GM23338 (cell line): ENCODE results near the gene BABAM1. TPM values are rescaled to one million over a fixed set of nuclear protein-coding genes. Genes with fewer than 3 reads are reported as not detected.

Experiments used
- ATAC-seq: fragments of 200-7000 bp; cut with Tn5 transposase; 3 replicates; pipeline ENCODE4 v1.9.1; 2020
- DNase-seq: peaks from one replicate; pipeline ENCODE4 v3.0.0-alpha.2; 2015; ENCODE audit warnings: low spot score
- H2AFZ ChIP-seq: fragments of 200-600 bp; sonication (generic); 2 replicates; pipeline ENCODE4 v1.8.0; 2016; ENCODE audit warnings: antibody characterized with exemption, mild to moderate bottlenecking, moderate library complexity
- H3F3A ChIP-seq: fragments of 200-600 bp; sonication (generic); replicated peaks from 2 replicates; pipeline ENCODE4 v1.8.0; 2017; ENCODE audit warnings: antibody characterized with exemption, mixed run types, low read depth
- H3K27ac ChIP-seq: fragments of 200-600 bp; sonication (generic); 2 replicates; pipeline ENCODE4 v1.6.1; 2016; ENCODE audit warnings: low read depth
- H3K27me3 ChIP-seq: fragments of 200-600 bp; sonication (generic); 2 replicates; pipeline ENCODE4 v1.8.0; 2016; ENCODE audit warnings: mild to moderate bottlenecking, mixed run types, moderate library complexity; ENCODE audit not compliant: insufficient read depth
- H3K36me3 ChIP-seq: fragments of 200-600 bp; sonication (generic); 2 replicates; pipeline ENCODE4 v1.8.0; 2016; ENCODE audit warnings: mild to moderate bottlenecking; ENCODE audit not compliant: insufficient read depth
- H3K4me1 ChIP-seq: fragments of 200-600 bp; sonication (generic); 2 replicates; pipeline ENCODE4 v1.8.0; 2016; ENCODE audit warnings: mild to moderate bottlenecking, moderate library complexity; ENCODE audit not compliant: insufficient read depth
- H3K4me2 ChIP-seq: fragments of 200-600 bp; sonication (generic); 2 replicates; pipeline ENCODE4 v1.7.1; 2017; ENCODE audit warnings: mixed run types
- H3K4me3 ChIP-seq: fragments of 200-600 bp; sonication (generic); 2 replicates; pipeline ENCODE4 v1.6.1; 2016; ENCODE audit warnings: mixed run types
- H3K79me2 ChIP-seq: fragments of 200-600 bp; sonication (generic); replicated peaks from 2 replicates; pipeline ENCODE4 v1.8.0; 2017; ENCODE audit warnings: mild to moderate bottlenecking; ENCODE audit not compliant: insufficient read depth
- H3K9me2 ChIP-seq: fragments of 200-600 bp; sonication (generic); 2 replicates; pipeline ENCODE4 v1.8.0; 2017; ENCODE audit not compliant: insufficient read depth
- H4K20me1 ChIP-seq: fragments of 200-600 bp; sonication (generic); replicated peaks from 2 replicates; pipeline ENCODE4 v1.8.0; 2017; ENCODE audit warnings: mild to moderate bottlenecking; ENCODE audit not compliant: insufficient read depth
- H3K27ac Mint-ChIP-seq: 2 replicates; pipeline ENCODE4 v1.8.0; 2020; ENCODE audit warnings: inconsistent platforms, mild to moderate bottlenecking, moderate library complexity, mixed read lengths
- H3K27me3 Mint-ChIP-seq: 3 replicates; pipeline ENCODE4 v1.8.0; 2022; ENCODE audit warnings: low read depth, mild to moderate bottlenecking, moderate library complexity, mixed read lengths, inconsistent platforms; ENCODE audit not compliant: insufficient read depth, poor library complexity
- H3K36me3 Mint-ChIP-seq: 3 replicates; pipeline ENCODE4 v1.8.0; 2021; ENCODE audit warnings: low read depth, mild to moderate bottlenecking, inconsistent platforms, moderate library complexity, mixed read lengths
- H3K4me1 Mint-ChIP-seq: 3 replicates; pipeline ENCODE4 v1.8.0; 2020; ENCODE audit warnings: mild to moderate bottlenecking, inconsistent platforms, mixed read lengths
- H3K4me3 Mint-ChIP-seq: 3 replicates; pipeline ENCODE4 v1.8.0; 2021; ENCODE audit warnings: moderate library complexity, mild to moderate bottlenecking, inconsistent platforms, mixed read lengths
- H3K9me3 Mint-ChIP-seq: 3 replicates; pipeline ENCODE4 v1.8.0; 2020; ENCODE audit warnings: moderate library complexity, mild to moderate bottlenecking, inconsistent platforms, mixed read lengths
- CREB1 ChIP-seq: fragments of 250-450 bp; sonication (Bioruptor Pico); IDR thresholded peaks from 2 replicates; pipeline ENCODE4 v1.5.0; 2020; ENCODE audit warnings: low read depth, mild to moderate bottlenecking, moderate library complexity
- CTCF ChIP-seq, 2 experiments: fragments of 200-600 bp in 1 of 2; sonication (generic) in 1 of 2; conservative IDR thresholded peaks; 2 replicates each; pipeline versions ENCODE4 v1.5.1 to v1.6.1; 2016 to 2017; ENCODE audit warnings: antibody characterized with exemption in 2 of 2, low read depth in 2 of 2, mild to moderate bottlenecking in 2 of 2, moderate library complexity in 1 of 2
- ETS1 ChIP-seq: IDR thresholded peaks from 2 replicates; pipeline ENCODE4 v1.6.1; 2016; ENCODE audit warnings: antibody characterized with exemption
- EZH2 ChIP-seq: fragments of 200-600 bp; sonication (generic); IDR thresholded peaks from one replicate; pipeline ENCODE4 v1.8.0; 2017; ENCODE audit warnings: antibody characterized with exemption, mild to moderate bottlenecking, low read depth; ENCODE audit not compliant: unreplicated experiment
- EZH2phosphoT487 ChIP-seq: fragments of 200-600 bp; sonication (generic); IDR thresholded peaks from one replicate; pipeline ENCODE4 v1.8.1; 2018; ENCODE audit warnings: antibody characterized with exemption; ENCODE audit not compliant: unreplicated experiment
- NANOG ChIP-seq: IDR thresholded peaks from 2 replicates; pipeline ENCODE4 v1.6.1; 2016; ENCODE audit warnings: antibody characterized with exemption, borderline replicate concordance
- POLR2AphosphoS5 ChIP-seq: IDR thresholded peaks from 2 replicates; pipeline ENCODE4 v1.6.1; 2016; ENCODE audit warnings: antibody characterized with exemption, low read depth
- REST ChIP-seq: IDR thresholded peaks from one replicate; pipeline ENCODE4 v1.6.1; 2018; ENCODE audit warnings: antibody characterized with exemption; ENCODE audit not compliant: unreplicated experiment
- STAT1 ChIP-seq: IDR thresholded peaks from one replicate; pipeline ENCODE4 v1.6.1; 2016; ENCODE audit warnings: antibody characterized with exemption; ENCODE audit not compliant: unreplicated experiment
- ZNF114 ChIP-seq: fragments of 250-450 bp; sonication (Bioruptor Pico); IDR thresholded peaks from 2 replicates; pipeline ENCODE4 v1.5.0; 2020; ENCODE audit warnings: mild to moderate bottlenecking, moderate library complexity
- ZNF331 ChIP-seq: fragments of 250-450 bp; sonication (Bioruptor Pico); IDR thresholded peaks from 2 replicates; pipeline ENCODE4 v1.5.0; 2020; ENCODE audit warnings: low read depth, mild to moderate bottlenecking, moderate library complexity
- polyA plus RNA-seq: library from polyadenylated mRNA; unstranded; fragments of >200 nt; fragmentation: Nextera tagmentation; extraction: Ambion mirVana; gene quantifications from 2 replicates; pipeline ENCODE4 v1.2.1, GENCODE V29; 2016
- total RNA-seq: library from RNA; depleted of rRNA; stranded (reverse); fragments of >200 nt; shearing (Covaris generic); gene quantifications from 2 replicates; pipeline ENCODE4 v1.2.3, GENCODE V29; 2014

Gene BABAM1
- total and polyA plus RNA-seq, 2 experiments from 2014 or later = 78.1 to 95.0 TPM

GRCh38 chr19:17235971-17236777 lies 31.1 kb upstream of the BABAM1 start:
- Histone ChIP-seq H3K9me2 (no peaks in the 10 kb centered on the region), H4K20me1 (peaks cover 29% of the 10 kb centered on the region), H3K27me3 (no peaks in the 10 kb centered on the region), H3K4me3 (peak overlapping the region; percentile 93), H3K27ac (peak overlapping the region; percentile 89), H3K79me2 (peaks cover 63% of the 10 kb centered on the region), H2AFZ (no peak overlapping the region), H3K36me3 (peaks cover 6% of the 10 kb centered on the region; the same call in 1 of the 2 replicates), H3K4me1 (peaks cover 12% of the 10 kb centered on the region), H3K4me2 (peak overlapping the region; percentile 94), H3F3A (peaks cover 38% of the 10 kb centered on the region)
- peaks cover 20% of the 10 kb centered on the region for H3K27me3 Mint-ChIP-seq
- no peak overlapping the region for H3K27ac Mint-ChIP-seq
- peak overlapping the region; percentile 85 for H3K4me3 Mint-ChIP-seq
- DNase-seq = peak; percentile 78
- TF ChIP-seq CREB1 (CRISPR knock-in tag) = no peak
- TF ChIP-seq POLR2AphosphoS5 = peak; percentile 48; the same call in 1 of the 2 replicates
- peak; percentile 17 for ATAC-seq
- H3K9me3 Mint-ChIP-seq = no peaks in the 10 kb centered on the region
- peaks cover 53% of the 10 kb centered on the region for H3K36me3 Mint-ChIP-seq
- H3K4me1 Mint-ChIP-seq = peaks cover 23% of the 10 kb centered on the region

GRCh38 chr19:17236811-17237543 lies 30.3 kb upstream of the BABAM1 start:
- peaks cover 45% of the 10 kb centered on the region for H3K36me3 Mint-ChIP-seq
- Histone ChIP-seq H3K79me2 (peaks cover 65% of the 10 kb centered on the region), H4K20me1 (peaks cover 23% of the 10 kb centered on the region), H3K36me3 (peaks cover 3% of the 10 kb centered on the region; the same call in 1 of the 2 replicates), H3K4me2 (peak overlapping the region; percentile 73; the same call in 1 of the 2 replicates), H3F3A (peaks cover 36% of the 10 kb centered on the region), H2AFZ (no peak overlapping the region), H3K27me3 (no peaks in the 10 kb centered on the region), H3K4me1 (peaks cover 12% of the 10 kb centered on the region), H3K4me3 (peak overlapping the region; percentile 39; the same call in 1 of the 2 replicates), H3K9me2 (no peaks in the 10 kb centered on the region), H3K27ac (peak overlapping the region; percentile 89)
- ATAC-seq (no peak), DNase-seq (peak; percentile 30)
- H3K27ac Mint-ChIP-seq = 0 out of 2 replicates have a peak overlapping the region, but pooled peaks have one; percentile 48
- H3K27me3 Mint-ChIP-seq = peaks cover 19% of the 10 kb centered on the region
- no peaks in the 10 kb centered on the region for H3K9me3 Mint-ChIP-seq
- H3K4me3 Mint-ChIP-seq = peak overlapping the region; percentile 85; the same call in 2 of the 3 replicates
- H3K4me1 Mint-ChIP-seq = peaks cover 30% of the 10 kb centered on the region
- no peak for TF ChIP-seq ZNF331 (CRISPR knock-in tag)
- TF ChIP-seq CREB1 (CRISPR knock-in tag) = no peak
- no peak for TF ChIP-seq EZH2phosphoT487
- TF ChIP-seq REST = no peak
- TF ChIP-seq CTCF (conservative IDR thresholded peaks at IDR 0.05; ENCODE audit: low read depth in 2 of 2) = no peak
- TF ChIP-seq ETS1 = no peak
- no peak for TF ChIP-seq NANOG
- no peak for TF ChIP-seq STAT1
- no peak for TF ChIP-seq EZH2
- no peak for TF ChIP-seq ZNF114 (CRISPR knock-in tag)
- no peak for TF ChIP-seq POLR2AphosphoS5
